Fibroblast of lung (primary cell): ENCODE data around the gene SEZ6L. TPM values are rescaled to one million over a fixed set of nuclear protein-coding genes. Genes with fewer than 3 reads are reported as not detected.

ENCODE experiments used
- DNase-seq, 2 donors: peaks; one replicate each; pipeline versions ENCODE4 v3.0.0 to v3.0.0-alpha.2; 2010; ENCODE audit warnings: low read depth in 2 of 2
- H2AFZ ChIP-seq: 2 replicates; pipeline ENCODE4 v1.5.1; 2012; ENCODE audit warnings: low read length, control low read depth, inconsistent platforms
- H3K27ac ChIP-seq: 2 replicates; pipeline ENCODE4 v1.5.1; 2011; ENCODE audit warnings: low read length, control low read depth; ENCODE audit not compliant: insufficient read depth
- H3K27me3 ChIP-seq: 2 replicates; pipeline ENCODE4 v1.5.1; 2011; ENCODE audit warnings: mild to moderate bottlenecking, low read length; ENCODE audit not compliant: control insufficient read depth, insufficient read depth
- H3K36me3 ChIP-seq: 2 replicates; pipeline ENCODE4 v1.5.1; 2011; ENCODE audit warnings: low read length; ENCODE audit not compliant: control insufficient read depth, insufficient read depth
- H3K4me1 ChIP-seq: 2 replicates; pipeline ENCODE4 v1.5.1; 2011; ENCODE audit warnings: low read length; ENCODE audit not compliant: control insufficient read depth, insufficient read depth; ENCODE audit errors: extremely low read depth
- H3K4me2 ChIP-seq: 2 replicates; pipeline ENCODE4 v1.5.1; 2011; ENCODE audit warnings: low read length, control low read depth; ENCODE audit not compliant: insufficient read depth; ENCODE audit errors: extremely low read depth
- H3K4me3 ChIP-seq, 4 experiments: fragments of 200-600 bp in 1 of 4; sonication (generic) in 1 of 4; replicated peaks in 1 of 4; 2 replicates each; pipeline ENCODE4 v1.5.1; 2011 to 2016; ENCODE audit warnings: low read length in 4 of 4, low read depth in 3 of 4, mild to moderate bottlenecking in 3 of 4, control low read depth in 2 of 4, inconsistent platforms in 1 of 4, mixed read lengths in 1 of 4; ENCODE audit not compliant: insufficient read depth in 1 of 4; ENCODE audit errors: control extremely low read depth in 1 of 4
- H3K79me2 ChIP-seq: 2 replicates; pipeline ENCODE4 v1.5.1; 2012; ENCODE audit warnings: mild to moderate bottlenecking, low read length, inconsistent platforms; ENCODE audit not compliant: control insufficient read depth, insufficient read depth
- H3K9ac ChIP-seq: 2 replicates; pipeline ENCODE4 v1.5.1; 2011; ENCODE audit warnings: mild to moderate bottlenecking, low read length, control low read depth; ENCODE audit not compliant: insufficient read depth
- H3K9me3 ChIP-seq: 2 replicates; pipeline ENCODE4 v1.5.1; 2012; ENCODE audit warnings: low read depth, low read length; ENCODE audit not compliant: control insufficient read depth, insufficient read depth
- H4K20me1 ChIP-seq: 2 replicates; pipeline ENCODE4 v1.5.1; 2011; ENCODE audit warnings: low read length; ENCODE audit not compliant: control insufficient read depth, insufficient read depth; ENCODE audit errors: extremely low read depth
- CTCF ChIP-seq, 2 donors: IDR thresholded peaks in 1 of 2; conservative IDR thresholded peaks in 1 of 2; 1 replicate in 1 of 2; 2 replicates in 1 of 2; pipeline ENCODE4 v1.5.1; 2011 to 2012; ENCODE audit warnings: low read length in 2 of 2, control low read depth in 1 of 2, inconsistent platforms in 1 of 2, low read depth in 1 of 2, mild to moderate bottlenecking in 1 of 2
- EZH2 ChIP-seq: IDR thresholded peaks from 2 replicates; pipeline ENCODE4 v1.5.1; 2012; ENCODE audit warnings: low read length, control low read depth, mild to moderate bottlenecking; ENCODE audit errors: missing control alignments
- polyA plus RNA-seq, 2 donors: library from polyadenylated mRNA; depleted of rRNA in 1 of 2; stranded (reverse) in 1 of 2; unstranded in 1 of 2; fragments of >200 nt; gene quantifications; 2 replicates each; pipeline ENCODE4 v1.2.1, GENCODE V29; 2011 to 2012; ENCODE audit warnings: missing spikeins in 1 of 2
- total RNA-seq: library from RNA; depleted of rRNA; stranded (reverse); fragments of >200 nt; gene quantifications from 2 replicates; pipeline ENCODE4 v1.2.1, GENCODE V29; 2014

Gene SEZ6L
- total and polyA plus RNA-seq, 2 donors (not counting 1 experiment from before 2014, with no cell fraction given), result not detected

DNA sequence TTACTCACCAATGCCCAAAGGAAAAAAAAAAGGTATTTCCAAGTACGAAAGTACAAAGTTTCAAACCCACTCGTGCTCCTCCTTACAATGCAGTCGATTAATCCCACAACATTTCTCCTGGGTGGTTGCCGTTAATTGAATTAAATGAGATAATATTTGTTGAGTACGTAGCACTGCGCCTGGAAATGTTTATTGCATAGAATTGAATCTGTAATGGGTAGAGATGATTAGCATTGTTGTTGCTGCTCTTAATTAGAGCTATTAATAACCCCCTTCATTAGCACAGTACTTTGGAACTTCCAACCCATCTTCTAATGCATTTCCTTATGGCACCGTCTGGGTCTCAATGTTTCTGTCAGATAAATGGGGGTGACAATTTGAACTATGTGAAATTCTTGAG is 77.3 kb downstream of the SEZ6L start:
- Histone ChIP-seq H3K27me3 (no peaks in the 10 kb centered on the region), H3K27ac (no peak overlapping the region), H2AFZ (no peak overlapping the region), H3K79me2 (no peaks in the 10 kb centered on the region), H3K4me3 (no peak overlapping the region), H3K9me3 (no peaks in the 10 kb centered on the region), H4K20me1 (no peaks in the 10 kb centered on the region), H3K36me3 (no peaks in the 10 kb centered on the region), H3K4me2 (no peak overlapping the region), H3K4me1 (no peaks in the 10 kb centered on the region), H3K9ac (no peak overlapping the region)
- no peak for DNase-seq
- TF ChIP-seq EZH2 (no peak), CTCF (conservative IDR thresholded peaks at IDR 0.05 in 1 of 2, IDR thresholded peaks at IDR 0.05 in 1 of 2; ENCODE audit: low read depth in 1 of 2, low read length in 2 of 2) (no peak)

DNA sequence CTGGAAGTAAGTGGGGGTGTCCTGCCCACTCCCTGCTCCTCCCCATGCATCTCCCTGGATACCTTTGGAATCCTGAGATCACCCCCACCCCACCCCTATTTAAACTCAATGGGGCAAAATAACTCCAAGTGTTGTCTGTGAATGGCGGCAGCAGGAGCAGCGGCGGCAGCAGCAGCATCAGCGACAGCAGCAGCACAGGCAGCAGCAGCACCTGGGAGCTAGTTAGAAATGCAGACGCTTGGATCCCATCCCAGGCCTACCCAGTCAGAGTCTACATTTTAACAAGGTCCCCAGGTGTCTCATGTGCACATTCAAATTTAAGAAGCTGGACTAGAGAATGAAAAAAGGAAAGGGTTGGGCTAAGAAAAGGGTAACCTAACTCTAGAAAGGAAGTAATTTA is 82.6 kb downstream of the SEZ6L start:
- no peak overlapping the region for H3K4me3 ChIP-seq
- H3K27ac ChIP-seq, result no peak overlapping the region
- no peak overlapping the region for H3K9ac ChIP-seq
- H3K4me1 ChIP-seq, result no peaks in the 10 kb centered on the region
- no peak for TF ChIP-seq CTCF (conservative IDR thresholded peaks at IDR 0.05 in 1 of 2, IDR thresholded peaks at IDR 0.05 in 1 of 2; ENCODE audit: low read depth in 1 of 2, low read length in 2 of 2)
- TF ChIP-seq EZH2, result no peak
- no peak overlapping the region for H2AFZ ChIP-seq
- H3K4me2 ChIP-seq, result no peak overlapping the region
- no peaks in the 10 kb centered on the region for H4K20me1 ChIP-seq
- H3K79me2 ChIP-seq, result no peaks in the 10 kb centered on the region
- H3K36me3 ChIP-seq, result no peaks in the 10 kb centered on the region
- H3K27me3 ChIP-seq, result no peaks in the 10 kb centered on the region
- no peak for DNase-seq
- H3K9me3 ChIP-seq, result no peaks in the 10 kb centered on the region

GRCh38 chr22:26259510-26259909 is 90.2 kb downstream of the SEZ6L start:
- Histone ChIP-seq H3K9me3 (no peaks in the 10 kb centered on the region), H3K36me3 (no peaks in the 10 kb centered on the region), H3K27me3 (no peaks in the 10 kb centered on the region), H3K4me1 (no peaks in the 10 kb centered on the region), H3K4me2 (no peak overlapping the region), H3K9ac (no peak overlapping the region), H4K20me1 (no peaks in the 10 kb centered on the region), H3K27ac (no peak overlapping the region), H3K79me2 (no peaks in the 10 kb centered on the region), H3K4me3 (no peak overlapping the region), H2AFZ (no peak overlapping the region)
- peak in 1 of 2 donors; percentile 22 for DNase-seq
- TF ChIP-seq EZH2 (no peak), CTCF (conservative IDR thresholded peaks at IDR 0.05 in 1 of 2, IDR thresholded peaks at IDR 0.05 in 1 of 2; ENCODE audit: low read depth in 1 of 2, low read length in 2 of 2) (no peak)
